C4-2B (cell line): Measurements from ENCODE around the gene TGFBR3.

Source experiments
- CTCF ChIP-seq: fragments of 450-650 bp; conservative IDR thresholded peaks from 2 replicates; pipeline ENCODE4 v1.5.1; 2017; ENCODE audit warnings: mild to moderate bottlenecking
- ZFX ChIP-seq: fragments of 450-650 bp; IDR thresholded peaks from 2 replicates; pipeline ENCODE4 v1.6.1; 2017

- no peak for TF ChIP-seq CTCF
- TF ChIP-seq ZFX, result no peak
Observed at GRCh38 chr1:91913018-91913417, 27.1 kb upstream of the TGFBR3 start.
